H1 (cell line): ENCODE results near the gene GPR52. TPM values are rescaled to one million over a fixed set of nuclear protein-coding genes. Genes with fewer than 3 reads are reported as not detected.

Experiments
- CTCF ChIA-PET: fragments of 300-600 bp; sonication (Branson Sonifier 250); formaldehyde crosslinking; loops from one replicate; lab custom pipeline; 2021; ENCODE audit not compliant: partially characterized antibody; lab: Charles Lee
- POLR2A ChIA-PET: fragments of 300-600 bp; sonication (Branson Sonifier 250); formaldehyde crosslinking; loops from one replicate; lab custom pipeline; 2021; ENCODE audit warnings: inconsistent platforms; ENCODE audit not compliant: partially characterized antibody; lab: Charles Lee
- DNase-seq, 2 experiments: peaks; one replicate each; pipeline versions ENCODE4 v3.0.0 to v3.0.0-alpha.2; 2010 to 2022; ENCODE audit warnings: low spot score in 2 of 2, low read depth in 1 of 2, mixed read lengths in 1 of 2
- FAIRE-seq: peaks from 2 replicates; lab custom pipeline; 2011; peaks lifted over from hg19 to GRCh38; lab: Jason Lieb, UNC
- H2AFZ ChIP-seq: 2 replicates; pipeline ENCODE4 v1.8.1; 2012; ENCODE audit warnings: low read length, inconsistent platforms
- H2AK5ac ChIP-seq: 2 replicates; pipeline ENCODE4 v1.6.1; 2013; ENCODE audit warnings: low read depth, low read length
- H2BK120ac ChIP-seq: replicated peaks from 2 replicates; pipeline ENCODE3; 2013; ENCODE audit warnings: low read depth, low read length, inconsistent platforms
- H2BK12ac ChIP-seq: 2 replicates; pipeline ENCODE4 v1.6.1; 2013; ENCODE audit warnings: low read depth, low read length
- H2BK15ac ChIP-seq: 2 replicates; pipeline ENCODE4 v1.6.1; 2013; ENCODE audit warnings: low read length
- H2BK20ac ChIP-seq: 2 replicates; pipeline ENCODE4 v1.6.1; 2013; ENCODE audit warnings: low read length
- H2BK5ac ChIP-seq: 2 replicates; pipeline ENCODE4 v1.6.1; 2013; ENCODE audit warnings: low read depth, low read length
- H3K14ac ChIP-seq: 2 replicates; pipeline ENCODE4 v1.6.1; 2013; ENCODE audit warnings: inconsistent platforms; ENCODE audit not compliant: insufficient read length
- H3K18ac ChIP-seq: 2 replicates; pipeline ENCODE4 v1.6.1; 2013; ENCODE audit warnings: low read length; ENCODE audit errors: extremely low read depth
- H3K23ac ChIP-seq: 2 replicates; pipeline ENCODE4 v1.6.1; 2013; ENCODE audit warnings: inconsistent platforms; ENCODE audit not compliant: insufficient read length
- H3K23me2 ChIP-seq: 2 replicates; pipeline ENCODE4 v1.6.1; 2013; ENCODE audit warnings: low read depth, low read length
- H3K27ac ChIP-seq: 2 replicates; pipeline ENCODE4 v1.6.1; 2011; ENCODE audit warnings: low read depth, low read length, inconsistent platforms
- H3K27me3 ChIP-seq, 4 experiments: replicated peaks in 1 of 4; 1 replicate in 1 of 4; 2 replicates in 3 of 4; pipeline versions ENCODE4 v1.6.1 to v1.8.1; 2011 to 2013; ENCODE audit warnings: low read length in 3 of 4, mild to moderate bottlenecking in 3 of 4, inconsistent platforms in 2 of 4, mixed read lengths in 2 of 4, moderate library complexity in 1 of 4; ENCODE audit not compliant: control insufficient read depth in 3 of 4, insufficient read depth in 3 of 4; ENCODE audit errors: extremely low read depth in 1 of 4
- H3K36me3 ChIP-seq, 4 experiments: 2 replicates each; pipeline versions ENCODE4 v1.6.1 to v1.8.1; 2011 to 2013; ENCODE audit warnings: mild to moderate bottlenecking in 4 of 4, low read length in 3 of 4, moderate library complexity in 2 of 4, control low read depth in 1 of 4, inconsistent platforms in 1 of 4; ENCODE audit not compliant: insufficient read depth in 4 of 4, control insufficient read depth in 2 of 4
- H3K4ac ChIP-seq: replicated peaks from 2 replicates; pipeline ENCODE3; 2013; ENCODE audit warnings: low read length, low read depth, mixed read lengths, inconsistent platforms; ENCODE audit not compliant: insufficient read length
- H3K4me1 ChIP-seq, 4 experiments: replicated peaks in 1 of 4; 1 replicate in 1 of 4; 2 replicates in 3 of 4; pipeline versions ENCODE4 v1.6.1 to v1.8.1; 2011 to 2013; ENCODE audit warnings: low read length in 3 of 4, inconsistent platforms in 2 of 4, mixed read lengths in 1 of 4; ENCODE audit not compliant: insufficient read depth in 4 of 4, control insufficient read depth in 3 of 4
- H3K4me2 ChIP-seq, 2 experiments: 2 replicates each; pipeline versions ENCODE4 v1.6.1 to v1.8.1; 2011 to 2013; ENCODE audit warnings: low read depth in 2 of 2, low read length in 2 of 2, control low read depth in 1 of 2, inconsistent platforms in 1 of 2, mild to moderate bottlenecking in 1 of 2; ENCODE audit not compliant: insufficient read depth in 1 of 2
- H3K4me3 ChIP-seq, 4 experiments: fragments of 200-600, 300-600 bp in 1 of 4; sonication (generic), shearing (Covaris generic), sonication (Bioruptor Twin) in 1 of 4; 2 replicates each; pipeline versions ENCODE4 v1.5.1 to v1.8.1; 2011 to 2016; ENCODE audit warnings: low read length in 4 of 4, low read depth in 3 of 4, control low read depth in 2 of 4, inconsistent platforms in 2 of 4, mild to moderate bottlenecking in 2 of 4, mixed read lengths in 1 of 4, moderate library complexity in 1 of 4; ENCODE audit not compliant: insufficient read depth in 2 of 4; ENCODE audit errors: extremely low read depth in 1 of 4
- H3K56ac ChIP-seq: replicated peaks from 2 replicates; pipeline ENCODE3; 2013; ENCODE audit warnings: low read depth, mild to moderate bottlenecking, mixed read lengths, low read length, inconsistent platforms; ENCODE audit not compliant: insufficient read length
- H3K79me1 ChIP-seq: 2 replicates; pipeline ENCODE4 v1.6.1; 2013; ENCODE audit warnings: low read depth, low read length, control low read depth
- H3K79me2 ChIP-seq, 2 experiments: 2 replicates each; pipeline versions ENCODE4 v1.6.1 to v1.8.1; 2012 to 2013; ENCODE audit warnings: low read length in 2 of 2, mild to moderate bottlenecking in 2 of 2, inconsistent platforms in 1 of 2; ENCODE audit not compliant: insufficient read depth in 2 of 2, control insufficient read depth in 1 of 2
- H3K9ac ChIP-seq, 4 experiments: replicated peaks in 1 of 4; 1 replicate in 1 of 4; 2 replicates in 3 of 4; pipeline versions ENCODE4 v1.6.1 to v1.8.1; 2011 to 2013; ENCODE audit warnings: low read depth in 3 of 4, low read length in 3 of 4, control low read depth in 2 of 4, mild to moderate bottlenecking in 2 of 4, moderate library complexity in 2 of 4, inconsistent platforms in 1 of 4; ENCODE audit errors: extremely low read depth in 1 of 4
- H3K9me3 ChIP-seq, 2 experiments: 2 replicates each; pipeline versions ENCODE4 v1.6.1 to v1.8.1; 2012 to 2013; ENCODE audit warnings: mild to moderate bottlenecking in 2 of 2, moderate library complexity in 2 of 2, control low read depth in 1 of 2, inconsistent platforms in 1 of 2, low read depth in 1 of 2, low read length in 1 of 2, mixed read lengths in 1 of 2; ENCODE audit not compliant: insufficient read depth in 2 of 2
- H4K20me1 ChIP-seq, 2 experiments: replicated peaks in 1 of 2; 2 replicates each; pipeline versions ENCODE3 to v1.8.1; 2011 to 2013; ENCODE audit warnings: inconsistent platforms in 2 of 2, low read length in 2 of 2, mild to moderate bottlenecking in 1 of 2; ENCODE audit not compliant: insufficient read depth in 2 of 2, control insufficient read depth in 1 of 2
- H4K5ac ChIP-seq: 2 replicates; pipeline ENCODE4 v1.6.1; 2013; ENCODE audit warnings: low read length, low read depth, mixed read lengths, inconsistent platforms; ENCODE audit not compliant: insufficient read length
- H4K8ac ChIP-seq: 2 replicates; pipeline ENCODE4 v1.8.0; 2013; ENCODE audit warnings: mild to moderate bottlenecking, moderate library complexity, low read length, inconsistent platforms; ENCODE audit not compliant: insufficient read depth; ENCODE audit errors: extremely low read depth
- H4K91ac ChIP-seq: replicated peaks from 2 replicates; pipeline ENCODE3; 2013; ENCODE audit warnings: low read length, mixed read lengths, inconsistent platforms; ENCODE audit not compliant: insufficient read length
- ASH2L ChIP-seq: fragments of 200-600, 300-600 bp; sonication (generic); IDR thresholded peaks from one replicate; pipeline ENCODE4 v1.7.1; 2017; ENCODE audit warnings: low read length
- CHD1 ChIP-seq: IDR thresholded peaks from 2 replicates; pipeline ENCODE4 v1.6.1; 2012; ENCODE audit warnings: low read depth, low read length, improper control_type of control experiment
- E2F6 ChIP-seq: IDR thresholded peaks from 2 replicates; pipeline ENCODE4 v1.6.1; 2012; ENCODE audit warnings: inconsistent platforms
- EP300 ChIP-seq, 2 experiments: IDR thresholded peaks; 1 replicate in 1 of 2; 2 replicates in 1 of 2; pipeline ENCODE4 v1.6.1; 2011 to 2012; ENCODE audit warnings: low read depth in 2 of 2, low read length in 2 of 2, mild to moderate bottlenecking in 2 of 2, borderline replicate concordance in 1 of 2, inconsistent platforms in 1 of 2, moderate library complexity in 1 of 2
- MAFK ChIP-seq: IDR thresholded peaks from 2 replicates; pipeline ENCODE4 v1.6.1; 2012; ENCODE audit warnings: low read depth, mild to moderate bottlenecking, improper control_type of control experiment, low read length
- NRF1 ChIP-seq: IDR thresholded peaks from 2 replicates; pipeline ENCODE4 v1.6.1; 2011; ENCODE audit warnings: mild to moderate bottlenecking, low read depth, low read length, improper control_type of control experiment
- RFX5 ChIP-seq: IDR thresholded peaks from 2 replicates; pipeline ENCODE4 v1.6.1; 2011; ENCODE audit warnings: low read depth, low read length, improper control_type of control experiment, borderline replicate concordance
- RXRA ChIP-seq: IDR thresholded peaks from 2 replicates; pipeline ENCODE4 v1.6.1; 2011; ENCODE audit warnings: low read depth, mild to moderate bottlenecking, low read length, moderate library complexity; ENCODE audit not compliant: insufficient read depth
- SIN3A ChIP-seq, 2 experiments: IDR thresholded peaks in 1 of 2; conservative IDR thresholded peaks in 1 of 2; 2 replicates each; pipeline ENCODE4 v1.6.1; 2011 to 2012; ENCODE audit warnings: low read length in 2 of 2, improper control_type of control experiment in 1 of 2, low read depth in 1 of 2, mild to moderate bottlenecking in 1 of 2
- SP2 ChIP-seq: IDR thresholded peaks from 2 replicates; pipeline ENCODE4 v1.6.1; 2012; ENCODE audit warnings: mild to moderate bottlenecking, low read length, inconsistent platforms
- WGBS, 2 experiments: shearing (Covaris generic) in 1 of 2; methylation state at CpG; one replicate each; pipeline versions ENCODE4 v1.1.6 to v1.1.7; 2013 to 2015; ENCODE audit warnings: low lambda C conversion rate in 2 of 2, mixed read lengths in 2 of 2, inconsistent platforms in 1 of 2, low coverage in 1 of 2, missing lambda C conversion rate in 1 of 2; ENCODE audit not compliant: insufficient replicate concordance in 2 of 2, insufficient coverage in 1 of 2, insufficient read length in 1 of 2; ENCODE audit errors: extremely low coverage in 1 of 2, missing lambda C conversion rate in 1 of 2; 5-methylcytosine and 5-hydroxymethylcytosine counted together
- polyA plus RNA-seq, 7 experiments: library from polyadenylated mRNA; depleted of rRNA in 3 of 7; stranded (reverse) in 5 of 7; unstranded in 2 of 7; fragments of >200 nt in 5 of 7; fragments of 200-250 nt in 2 of 7; gene quantifications; 1 replicate in 5 of 7; 2 replicates in 1 of 7; 4 replicates in 1 of 7; pipeline versions ENCODE4 v1.2.1 to v1.2.3, GENCODE V29; 2011 to 2013; ENCODE audit warnings: missing spikeins in 2 of 7, mixed read lengths in 2 of 7
- total RNA-seq: library from RNA; stranded (reverse); fragmentation: NEBNext Ultra II Directional; extraction: Animal tissue kit (Norgen Biotek cat#: 25700); gene quantifications from 2 replicates; pipeline ENCODE4 v1.2.1, GENCODE V29; 2021

GPR52 gene
- total and polyA plus RNA-seq, 2 of the 8 experiments (the other 6 are each of a cell fraction or from before 2014, with no cell fraction given) = 0.24 to 0.63 TPM

DNA sequence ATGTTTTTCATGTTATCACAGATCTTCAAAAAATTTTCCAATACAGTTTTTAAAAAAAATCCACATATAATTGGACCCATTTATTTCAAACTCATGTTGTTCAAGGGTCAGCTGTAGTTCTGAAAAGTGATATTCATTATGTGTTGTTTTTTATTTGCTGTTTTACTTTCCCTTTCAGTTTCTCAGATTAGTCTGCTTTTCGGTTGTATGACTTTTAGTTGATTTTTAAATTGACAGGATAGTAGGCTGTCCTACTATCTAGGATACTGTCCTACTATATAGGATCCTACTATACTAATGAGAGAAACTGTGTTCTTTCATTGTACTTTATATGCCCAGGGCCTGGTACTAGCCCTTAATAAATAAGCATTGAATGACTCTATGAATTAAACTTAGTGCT, 33.6 kb upstream of the GPR52 start:
- Histone ChIP-seq H3K4ac (no peak overlapping the region), H3K27ac (no peak overlapping the region), H3K4me1 (no peaks in the 10 kb centered on the region), H4K5ac (no peak overlapping the region), H3K4me2 (no peak overlapping the region), H3K9me3 (no peaks in the 10 kb centered on the region), H3K9ac (no peak overlapping the region), H2AK5ac (no peak overlapping the region), H3K23me2 (no peaks in the 10 kb centered on the region), H2BK12ac (no peak overlapping the region), H3K4me3 (no peak overlapping the region), H3K36me3 (no peaks in the 10 kb centered on the region), H3K56ac (no peak overlapping the region), H4K8ac (no peak overlapping the region), H3K79me1 (no peaks in the 10 kb centered on the region), H4K91ac (no peak overlapping the region), H3K27me3 (no peaks in the 10 kb centered on the region), H3K23ac (no peak overlapping the region), H3K79me2 (no peaks in the 10 kb centered on the region), H3K18ac (no peak overlapping the region), H2BK5ac (no peak overlapping the region), H2BK20ac (no peak overlapping the region), H2BK15ac (no peak overlapping the region), H4K20me1 (no peaks in the 10 kb centered on the region), H2BK120ac (no peak overlapping the region), H3K14ac (no peak overlapping the region), H2AFZ (no peak overlapping the region)
- DNase-seq = no peak
- WGBS, 2 experiments = 92% methylated on average over 1 of the region's 1 CpG; no CpG with 5 or more reads in 1 of the 2 experiments
- POLR2A ChIA-PET = no interaction called here
- CTCF ChIA-PET = interaction anchor here (0.6 to 2.0 kb wide), 21 partner anchors 10 to 496 kb away, joined by 3 to 11 read pairs (median 4); partner anchors contain the start of gene GPR52
- no peak for FAIRE-seq
- TF ChIP-seq SP2 (no peak), EP300 (IDR thresholded peaks at IDR 0.05; ENCODE audit: borderline replicate concordance in 1 of 2, low read depth in 2 of 2, low read length in 2 of 2) (no peak), CHD1 (no peak), SIN3A (conservative IDR thresholded peaks at IDR 0.05 in 1 of 2, IDR thresholded peaks at IDR 0.05 in 1 of 2; ENCODE audit: low read depth in 1 of 2, low read length in 2 of 2) (no peak), NRF1 (no peak), E2F6 (no peak), MAFK (no peak), ASH2L (no peak), RFX5 (no peak), RXRA (no peak)
